CD4-positive, alpha-beta T cell treated with Interferon gamma for 1 hour (primary cell): ENCODE results near the gene LDLRAD3.
"Not testable (repeated sequence)": the region's sequence is repeated elsewhere in the genome, so short reads cannot be mapped to it uniquely, and the experiment has no call there.

Source experiments
- DNase-seq: peaks from one replicate; pipeline ENCODE4 v3.0.0-alpha.2; 2020

The LDLRAD3 gene

DNA sequence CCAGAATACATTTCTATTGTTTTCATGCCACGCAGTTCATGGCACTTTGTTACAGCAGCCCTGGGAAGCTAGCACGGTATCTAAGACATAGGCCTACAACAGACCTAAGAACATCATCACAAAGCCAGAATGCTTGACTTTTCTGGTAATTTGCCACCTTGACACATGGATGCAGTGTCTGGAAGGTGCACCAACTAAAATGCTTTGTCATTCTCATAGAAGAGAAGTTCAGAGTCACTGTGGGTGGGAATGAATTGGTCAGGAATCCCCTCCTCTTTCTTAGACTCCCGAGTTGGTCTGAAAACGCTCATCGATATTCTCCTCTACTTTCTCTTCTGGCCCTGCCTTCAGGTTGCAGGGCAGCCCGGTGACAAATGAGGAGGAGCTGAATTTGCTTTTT lies 223.9 kb downstream of the LDLRAD3 start:
- no peak for DNase-seq

DNA sequence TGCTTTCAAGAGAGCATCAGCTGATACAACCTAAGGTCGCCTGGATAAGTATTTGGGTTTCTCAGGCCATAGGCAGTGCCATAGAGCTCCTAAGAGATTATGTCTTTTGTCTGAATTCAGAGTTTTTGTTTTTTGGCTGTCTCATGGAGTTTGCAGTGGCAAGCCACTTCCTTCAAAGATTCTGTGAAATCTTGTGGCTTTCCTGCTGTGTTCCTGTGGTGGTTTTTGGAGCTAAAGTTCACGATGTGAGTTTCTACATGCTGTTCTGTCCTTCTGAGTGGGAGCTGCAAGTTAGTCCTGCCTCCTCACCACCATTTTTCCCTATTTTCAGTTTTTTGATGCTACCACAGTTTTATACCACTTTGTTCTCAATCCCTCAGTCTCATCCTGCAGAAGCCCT lies 234.0 kb downstream of the LDLRAD3 start:
- DNase-seq = no peak

DNA sequence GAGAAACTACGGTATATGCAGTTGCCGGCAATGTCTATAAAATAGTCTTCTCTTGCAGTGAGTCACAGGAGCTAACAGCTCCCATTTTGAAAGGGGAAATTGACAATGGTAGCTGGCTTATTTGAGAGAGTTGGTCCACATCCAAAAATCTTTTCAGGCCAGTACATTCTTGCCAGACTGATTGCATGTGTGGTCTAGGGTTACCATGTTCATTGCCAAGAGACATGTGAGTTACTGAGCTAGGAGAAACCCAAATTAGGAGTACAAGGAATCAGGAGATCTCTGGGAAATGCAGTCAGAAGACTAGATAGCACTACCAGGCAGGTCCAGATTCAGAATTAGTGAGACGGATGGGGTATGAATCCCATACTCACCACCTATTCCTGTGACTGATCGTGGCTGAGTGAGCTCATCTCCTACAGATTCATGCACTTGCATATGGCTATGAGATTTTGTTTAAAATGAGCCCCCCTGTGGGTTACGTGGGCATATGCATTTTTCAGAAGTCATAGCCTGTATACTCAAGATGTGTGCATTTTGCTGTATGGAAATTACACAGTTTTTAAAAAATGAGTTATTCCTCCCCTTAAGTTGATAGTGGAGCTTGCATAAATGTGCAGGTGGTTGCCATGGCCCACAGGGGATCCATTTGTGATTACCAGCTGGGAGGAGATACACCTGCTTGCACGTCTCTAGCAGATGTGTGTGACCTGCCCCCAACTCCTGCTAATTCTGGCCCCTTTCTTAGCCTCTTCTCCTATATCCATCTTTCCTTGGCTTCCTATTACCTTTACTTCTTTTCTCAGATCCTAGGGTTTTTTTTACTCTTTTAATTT lies 242.7 kb downstream of the LDLRAD3 start:
- no peak for DNase-seq

DNA sequence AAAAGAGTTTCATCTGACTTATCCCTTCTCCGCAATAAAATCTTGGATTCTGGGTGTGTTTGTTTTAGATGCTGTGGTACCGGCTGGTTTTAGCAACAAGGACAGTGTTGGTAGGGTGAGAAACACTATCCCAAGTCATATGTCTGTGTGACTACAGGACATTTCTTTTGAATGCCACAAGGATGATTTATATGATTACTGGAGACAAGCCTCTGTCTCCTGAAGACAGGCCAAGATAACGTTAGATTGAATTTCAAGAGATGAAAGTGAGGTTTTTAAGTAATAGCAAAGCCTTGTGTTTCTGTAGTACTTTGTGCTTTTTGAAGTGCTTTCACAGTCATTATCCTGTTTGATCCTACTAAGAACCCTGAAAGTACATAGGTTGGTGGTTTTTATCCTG lies 243.8 kb downstream of the LDLRAD3 start:
- DNase-seq = no peak

DNA sequence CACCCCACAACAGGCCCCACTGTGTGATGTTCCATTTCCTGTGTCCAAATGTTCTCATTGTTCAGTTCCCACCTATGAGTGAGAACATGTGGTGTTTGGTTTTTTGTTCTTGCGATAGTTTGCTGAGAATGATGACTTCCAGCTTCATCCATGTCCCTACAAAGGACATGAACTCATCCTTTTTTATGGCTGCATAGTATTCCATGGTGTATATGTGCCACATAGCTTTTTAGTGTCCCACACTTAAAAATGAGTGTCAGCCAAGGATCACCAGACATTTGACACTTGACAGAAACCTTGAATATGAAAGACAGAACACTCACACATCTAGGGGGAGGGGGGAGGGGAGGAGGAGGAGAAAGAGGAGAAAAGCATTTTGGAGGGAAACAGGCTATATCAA lies 245.9 kb downstream of the LDLRAD3 start:
- DNase-seq = not testable (repeated sequence)

DNA sequence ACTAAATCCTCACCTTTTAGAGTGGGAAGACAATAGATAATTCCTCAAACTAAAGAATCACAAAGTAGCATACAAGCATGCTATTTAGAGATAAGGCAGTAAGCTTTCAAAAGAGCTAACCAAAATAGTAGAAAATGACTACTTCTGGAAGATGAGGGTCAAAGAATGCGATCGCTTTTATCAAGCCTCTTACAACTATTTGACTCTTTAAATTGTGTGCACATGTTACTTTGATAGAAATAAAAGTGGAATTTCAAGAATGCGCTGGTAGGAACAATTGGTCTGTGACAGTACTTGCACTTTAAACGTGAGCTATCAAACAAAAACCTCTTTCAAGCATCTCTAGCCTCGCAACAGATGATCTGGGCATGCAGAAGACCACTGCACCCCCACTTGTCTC lies 248.1 kb downstream of the LDLRAD3 start:
- DNase-seq = no peak

DNA sequence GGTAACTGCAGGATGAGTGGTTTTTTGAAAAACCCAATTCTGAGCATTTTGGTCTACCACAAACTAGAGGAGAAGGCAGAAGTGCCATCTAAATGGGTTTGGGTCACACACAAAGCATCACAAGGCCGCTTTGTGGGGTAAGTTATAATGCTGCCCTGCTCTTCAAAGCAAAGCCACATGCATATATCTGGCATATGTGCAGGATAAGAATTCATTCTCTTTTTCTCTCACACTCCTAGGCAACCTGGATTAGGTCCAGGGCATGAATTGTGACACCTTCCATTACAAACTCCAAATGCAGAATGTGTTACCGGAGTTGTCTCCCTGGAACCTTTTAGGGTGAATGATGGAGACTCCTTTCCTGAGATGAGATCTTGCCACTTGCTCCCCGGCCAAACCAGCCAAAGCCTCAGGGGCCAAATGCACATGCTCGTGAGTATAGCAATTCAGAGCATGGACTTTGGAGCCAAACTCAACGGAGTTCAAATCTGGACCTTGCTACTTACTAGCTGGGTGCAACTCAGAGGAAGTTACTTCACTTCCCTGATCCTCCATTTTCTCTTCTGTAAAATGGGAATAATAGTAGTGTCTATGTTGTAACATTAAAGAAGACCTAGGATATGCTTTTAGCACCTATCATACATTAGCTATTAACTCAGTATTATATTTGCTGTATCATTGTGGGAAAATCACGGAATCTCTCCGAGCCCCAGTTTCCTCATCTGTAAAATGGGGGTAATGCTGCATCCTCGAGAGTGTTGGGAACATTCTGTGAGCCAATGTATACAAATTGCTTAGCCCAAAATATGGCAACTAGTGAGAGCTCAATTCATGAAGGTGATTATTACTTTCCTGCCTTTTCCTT lies 248.8 kb downstream of the LDLRAD3 start:
- no peak for DNase-seq

DNA sequence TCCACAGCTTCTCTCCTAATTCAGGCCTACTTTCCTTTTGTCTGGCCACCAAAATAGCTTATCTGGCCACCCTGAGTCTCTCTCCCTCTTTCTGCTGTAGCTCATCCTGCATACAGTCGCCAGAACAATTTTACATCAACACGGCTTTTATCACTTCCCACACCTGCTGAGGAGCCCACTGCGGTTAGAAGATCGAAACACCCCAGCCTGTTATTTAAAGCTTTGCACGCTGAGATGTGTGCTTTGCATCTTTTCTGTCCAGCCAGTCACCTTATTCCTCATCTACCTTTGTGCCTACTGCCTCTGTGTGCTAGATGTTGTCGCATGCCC lies 249.4 kb downstream of the LDLRAD3 start:
- no peak for DNase-seq

DNA sequence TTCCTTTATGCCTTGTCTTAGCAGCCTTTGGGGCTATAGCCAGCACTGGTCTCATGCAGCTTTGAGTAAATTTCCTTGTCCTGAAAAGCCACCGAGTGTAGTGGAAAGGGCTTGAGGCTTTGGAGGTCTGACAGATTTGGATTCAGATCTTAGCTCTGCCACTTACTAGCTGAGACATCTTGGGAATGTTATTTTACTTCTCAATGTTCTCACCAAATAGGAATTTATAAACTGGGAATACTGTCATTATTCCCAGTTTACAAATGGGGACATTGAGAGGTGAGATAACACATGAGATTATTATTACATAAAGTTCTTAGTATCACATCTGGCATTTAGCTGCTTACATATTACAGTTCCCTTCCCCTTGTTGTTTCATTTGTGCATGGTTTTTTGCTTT lies 249.9 kb downstream of the LDLRAD3 start:
- DNase-seq = no peak

DNA sequence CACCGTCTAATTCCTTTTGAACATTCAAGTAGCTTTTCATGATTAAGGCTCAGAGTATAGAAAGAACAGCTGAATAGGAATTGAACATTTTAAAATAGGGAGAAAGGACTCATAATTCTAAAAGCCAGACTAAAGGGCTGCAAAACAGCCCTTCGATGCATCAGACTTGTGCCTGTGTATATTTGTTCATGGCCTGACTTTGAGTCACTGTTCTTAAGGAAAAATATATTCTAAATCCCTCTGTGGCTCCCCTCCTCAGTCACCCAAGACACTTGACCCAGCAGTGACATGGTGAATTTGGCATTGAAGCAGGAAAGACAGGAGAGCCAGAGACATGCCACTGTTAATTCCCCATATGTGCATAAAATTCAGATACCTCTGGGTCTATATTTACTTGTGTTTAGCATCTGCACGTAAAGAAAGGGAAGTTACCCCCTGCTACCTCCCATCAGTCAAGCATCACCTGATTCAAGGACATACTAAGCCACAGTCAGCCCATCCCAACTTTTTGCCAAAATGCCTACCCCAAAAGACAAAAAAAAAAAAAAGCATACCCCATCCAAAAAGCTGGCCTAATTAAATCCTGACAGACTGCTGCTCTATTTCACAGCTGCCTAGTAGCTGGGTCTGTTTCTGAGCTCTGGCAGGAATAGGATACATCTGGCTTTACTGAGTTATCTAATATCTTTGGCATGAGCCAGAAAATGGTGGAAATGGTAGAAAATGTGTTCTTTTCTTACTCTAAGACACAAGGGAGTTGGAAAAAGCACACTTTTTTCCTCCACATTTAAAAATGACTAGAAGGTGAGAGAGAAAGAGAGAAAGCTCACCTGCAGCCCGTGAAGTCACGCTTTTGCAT lies 251.9 kb downstream of the LDLRAD3 start:
- DNase-seq = no peak

DNA sequence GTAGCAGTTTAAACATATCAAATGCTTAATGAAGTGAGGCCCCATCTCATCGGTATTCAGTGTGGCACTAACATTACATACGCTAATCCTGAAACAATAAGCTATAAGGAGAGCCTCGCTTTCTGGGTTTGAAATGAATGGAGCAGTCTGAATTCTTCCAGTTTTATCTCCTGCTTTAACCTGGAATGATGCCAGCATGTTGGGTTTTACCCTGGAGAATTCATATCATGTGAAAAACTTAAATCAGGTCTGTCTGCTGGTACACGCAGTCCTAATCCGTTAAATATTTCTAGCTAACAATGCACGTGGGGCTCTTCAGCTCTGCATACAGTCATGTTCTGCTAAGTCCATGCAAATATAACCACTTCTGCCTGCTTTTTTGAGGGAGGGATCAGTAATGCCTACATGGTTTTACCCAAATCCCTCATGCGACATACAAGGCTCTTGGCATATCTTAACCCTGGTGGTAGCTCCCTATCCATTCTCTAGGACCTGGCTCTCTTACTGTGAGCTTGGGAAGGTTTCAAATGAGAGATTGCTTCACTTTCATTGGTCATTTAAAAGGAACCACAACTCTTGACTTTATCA lies 252.6 kb downstream of the LDLRAD3 start:
- no peak for DNase-seq

DNA sequence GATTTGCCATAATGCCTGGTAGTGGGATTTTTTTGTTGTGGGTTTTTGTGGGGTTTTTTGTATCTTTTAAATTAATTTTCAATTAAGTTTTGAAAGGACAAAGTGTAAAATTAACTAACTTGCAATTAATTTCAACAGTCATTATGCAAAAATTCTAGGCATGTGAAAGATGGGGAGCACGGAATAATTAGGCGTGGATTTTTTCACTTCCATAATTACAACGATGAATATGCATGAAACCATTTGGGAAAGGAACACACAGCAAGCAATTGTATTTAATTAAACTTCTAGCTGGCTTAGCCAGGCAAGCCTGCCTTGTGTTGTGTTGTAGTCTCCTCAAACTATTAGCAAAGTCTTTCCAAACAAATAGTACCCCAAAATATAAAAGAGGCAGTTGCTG lies 257.5 kb downstream of the LDLRAD3 start:
- no peak for DNase-seq

DNA sequence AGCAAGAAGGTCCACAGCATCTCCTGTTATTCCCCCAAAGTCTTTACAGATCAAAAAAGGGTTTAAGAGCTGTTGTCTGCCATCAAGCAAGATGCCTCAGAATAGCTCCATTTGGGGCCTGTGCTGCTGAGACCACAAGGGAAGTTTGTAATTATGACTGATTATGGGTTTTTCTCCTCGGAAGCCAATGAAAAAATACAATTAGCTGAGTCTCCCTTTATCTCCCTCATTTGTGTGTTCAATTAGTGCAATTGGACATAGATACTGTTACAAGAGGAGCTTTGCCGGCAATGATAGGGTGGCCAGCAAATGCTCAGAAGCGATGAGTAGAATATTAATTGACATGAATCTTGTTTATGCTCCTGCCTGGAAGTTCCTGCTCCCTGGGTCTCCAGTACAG lies 261.7 kb downstream of the LDLRAD3 start:
- no peak for DNase-seq

DNA sequence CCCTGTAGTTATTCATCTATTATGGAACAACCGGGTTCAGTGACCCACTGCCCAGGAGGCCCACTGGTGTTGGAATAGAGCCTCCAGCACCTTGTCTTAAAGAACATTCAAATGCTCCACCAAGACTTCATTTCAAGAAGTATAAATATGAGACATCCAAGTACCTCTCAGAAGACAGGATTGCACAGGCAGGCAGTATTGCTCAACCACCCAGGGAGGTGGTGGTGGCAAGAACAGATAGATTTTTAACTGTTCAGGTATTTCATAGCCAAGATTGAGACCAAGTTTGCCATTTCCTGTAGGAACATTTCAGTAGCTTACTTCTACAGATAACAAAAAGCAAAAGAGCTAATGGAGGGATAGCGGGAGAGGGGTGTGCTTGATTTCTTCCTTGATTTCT lies 266.7 kb downstream of the LDLRAD3 start:
- DNase-seq = no peak

DNA sequence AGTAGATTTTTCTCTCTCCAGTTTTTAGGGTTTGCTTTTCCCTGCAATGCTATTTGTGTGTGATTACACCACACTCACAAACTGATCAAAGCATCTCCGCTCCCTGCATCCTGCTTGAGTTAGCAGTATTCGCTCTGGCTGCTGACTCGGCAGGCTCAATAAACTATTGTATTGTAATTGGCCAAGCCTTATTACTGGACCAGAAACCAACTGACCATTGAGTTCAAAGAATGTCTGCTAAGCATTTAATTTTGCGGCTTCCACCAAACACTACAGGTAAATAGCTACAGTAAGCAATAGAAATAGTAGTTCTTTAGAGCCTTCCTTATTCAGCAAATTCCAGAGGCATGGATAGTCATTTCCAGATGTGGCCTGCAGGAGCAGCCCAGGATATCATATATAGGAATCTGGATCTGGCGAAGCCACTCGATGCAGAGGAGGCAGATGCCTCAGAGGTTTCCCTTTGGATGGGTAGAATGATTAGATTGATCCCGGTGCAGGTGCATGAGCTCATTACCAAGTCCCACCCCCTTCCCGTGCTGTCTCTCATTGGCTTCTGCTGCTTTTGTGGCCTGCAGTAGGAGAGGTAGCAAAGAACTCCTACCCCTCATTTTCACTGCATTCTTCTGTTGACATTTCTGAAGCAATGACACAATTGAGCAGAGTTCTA lies 268.0 kb downstream of the LDLRAD3 start:
- no peak for DNase-seq

DNA sequence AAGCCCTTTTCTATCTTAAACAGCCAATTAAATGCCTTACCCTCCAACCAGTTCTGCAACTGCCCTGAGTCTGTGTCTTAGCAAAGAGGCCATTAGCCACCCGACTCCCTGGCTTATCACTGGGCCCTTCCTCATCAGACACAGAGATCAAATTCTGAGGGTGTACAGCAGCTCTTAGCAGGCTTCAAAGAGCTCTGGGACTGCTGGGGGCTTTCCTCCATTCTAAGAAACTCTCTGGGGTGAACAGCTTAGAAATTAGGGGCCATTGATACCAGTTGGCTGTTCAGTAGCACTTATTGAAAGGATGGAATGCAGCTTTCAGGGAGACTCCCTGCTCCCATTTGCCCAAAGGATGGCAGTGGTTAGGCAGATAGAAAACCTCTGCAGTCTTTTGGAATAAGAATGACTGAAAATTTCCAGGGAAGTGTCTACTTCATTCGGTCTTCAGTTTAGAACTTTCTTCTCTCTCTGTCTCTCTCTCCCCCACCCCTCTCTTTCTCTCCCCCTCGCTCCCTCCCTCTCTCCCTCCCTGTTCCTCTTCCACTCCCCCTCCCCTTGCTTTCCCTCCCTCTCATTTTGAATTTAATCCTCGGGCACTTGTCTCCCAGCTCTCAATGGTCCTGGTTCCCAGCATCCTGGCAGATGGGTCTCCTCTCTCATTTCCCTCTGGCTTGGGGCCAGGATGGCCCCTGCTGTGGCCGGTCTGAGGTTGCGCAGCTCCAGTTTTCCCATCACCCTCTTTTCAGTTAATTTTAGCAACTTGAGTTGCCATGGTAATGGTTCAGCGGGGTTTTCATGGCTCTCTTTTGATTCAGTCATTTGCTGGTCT lies 268.9 kb downstream of the LDLRAD3 start:
- no peak for DNase-seq

DNA sequence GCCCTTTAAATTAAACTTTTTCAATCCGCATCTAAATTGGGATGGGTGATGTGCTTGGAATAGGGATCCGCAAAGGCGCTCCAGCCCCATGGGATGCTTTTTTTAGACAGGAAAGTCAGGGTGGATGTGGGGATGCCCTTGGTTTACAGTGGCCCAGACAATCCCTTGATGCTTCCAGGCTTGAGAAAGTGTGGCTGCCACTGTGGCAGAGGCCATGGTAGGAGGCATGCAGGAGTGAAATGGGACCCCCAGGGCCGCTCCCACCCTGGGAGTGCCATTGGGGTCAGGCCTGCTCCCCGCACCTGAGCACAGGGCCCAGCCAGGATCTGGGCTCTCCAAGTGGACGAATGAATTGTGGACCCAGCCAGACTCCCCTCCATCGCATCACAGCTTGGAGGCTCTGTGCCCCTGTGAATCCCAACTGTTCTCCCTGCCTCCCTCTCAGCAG lies 269.6 kb downstream of the LDLRAD3 start:
- DNase-seq = no peak

DNA sequence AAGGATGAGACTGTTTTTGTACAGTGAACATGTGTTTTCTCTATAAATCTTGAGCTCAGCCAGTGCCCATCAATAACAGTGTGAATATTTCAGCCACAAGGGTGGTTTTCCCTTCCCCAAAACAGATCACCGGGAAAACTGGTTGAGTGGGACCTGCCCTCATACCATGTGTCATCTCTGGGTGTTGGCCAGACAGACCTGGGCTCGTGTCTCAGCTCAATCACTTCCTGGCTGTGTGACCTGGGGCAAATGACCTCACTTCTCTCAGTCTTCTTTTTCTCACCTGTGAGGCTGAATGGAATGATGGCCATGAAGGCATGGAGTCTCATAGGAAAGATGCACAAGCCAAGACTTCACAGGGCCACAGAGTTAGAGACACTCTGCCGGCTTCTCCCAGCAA lies 270.6 kb downstream of the LDLRAD3 start:
- DNase-seq = no peak

DNA sequence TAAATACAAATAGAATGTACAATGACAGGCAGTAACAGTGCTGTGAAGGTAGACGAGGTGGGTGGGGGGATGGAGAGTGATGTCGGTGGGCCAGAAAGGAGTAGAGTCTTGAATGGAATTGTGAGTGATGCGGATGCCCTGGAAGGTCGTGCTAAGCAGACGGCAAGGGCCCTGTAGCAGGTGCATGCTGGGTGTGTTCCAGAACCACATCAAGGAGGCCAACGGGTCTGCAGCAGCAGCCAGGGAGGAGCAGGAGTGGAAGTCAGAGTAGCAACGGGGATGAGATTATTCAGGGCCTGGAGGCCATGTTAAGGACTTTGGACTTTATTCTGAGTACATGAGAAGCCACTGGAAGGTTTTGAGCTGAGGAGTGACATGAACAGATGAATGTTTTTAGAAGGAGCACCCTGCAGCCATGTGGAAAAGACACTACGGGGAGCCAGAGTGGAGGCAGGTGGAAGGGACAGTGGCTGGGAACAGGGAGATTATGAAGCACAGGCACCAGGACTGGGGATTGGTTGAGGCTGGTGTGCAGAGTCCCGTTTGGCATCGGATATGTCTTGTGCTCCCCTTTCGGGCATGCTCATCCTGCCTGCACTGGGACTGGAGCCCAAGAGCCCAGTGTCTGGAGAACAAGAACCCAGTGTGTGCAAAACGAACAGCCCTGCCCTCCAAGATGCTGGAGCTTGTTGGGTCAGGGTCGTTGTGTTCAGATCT lies 271.3 kb downstream of the LDLRAD3 start:
- DNase-seq = no peak

DNA sequence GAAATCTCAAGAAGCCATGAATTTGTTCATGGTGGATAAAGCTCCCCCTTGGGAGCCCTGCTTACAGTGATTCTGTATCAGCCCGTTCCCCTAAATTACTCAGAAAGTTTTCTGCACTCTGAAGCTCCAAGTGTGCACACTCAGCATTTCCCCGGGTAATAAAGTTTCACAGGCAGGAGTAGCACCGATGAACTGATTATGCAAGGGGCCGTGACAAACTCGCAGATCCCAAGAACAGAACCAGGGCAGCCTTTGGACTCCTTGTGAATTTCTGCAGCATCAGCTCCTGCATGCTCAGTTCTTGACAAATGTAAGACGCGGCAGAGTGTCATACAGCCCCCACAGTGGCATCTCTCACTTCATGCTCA lies 271.8 kb downstream of the LDLRAD3 start:
- no peak for DNase-seq
